ENCODE results near the gene RIMBP2.

Gene RIMBP2

GRCh38 chr12:130374083-130374482 is 342.0 kb downstream of the RIMBP2 start:
- no peak for DNase-seq (ENCODE audit: low read depth in 2 of 2)

DNA sequence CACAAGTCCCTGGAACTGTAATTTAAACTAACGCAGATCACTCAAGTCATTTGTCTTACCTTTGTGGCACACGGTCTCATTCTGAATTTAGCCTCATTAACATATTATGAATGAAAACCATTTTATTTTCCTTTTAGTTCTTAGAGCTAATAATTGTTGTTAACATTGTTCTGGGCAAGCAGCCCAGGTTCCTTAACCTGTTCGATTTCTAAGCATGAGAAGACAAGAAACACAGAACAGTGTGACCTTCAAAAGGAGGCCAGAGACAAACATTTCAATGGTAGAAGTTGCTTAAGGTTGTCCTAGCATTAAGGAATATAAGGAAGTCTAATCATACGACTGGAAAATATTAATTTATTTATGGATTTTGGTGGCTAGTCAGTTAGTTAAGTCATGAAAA is 343.2 kb downstream of the RIMBP2 start:
- DNase-seq (ENCODE audit: low read depth in 2 of 2) = no peak

- no peak for DNase-seq (ENCODE audit: low read depth in 2 of 2)
These were observed 344.8 kb downstream of the RIMBP2 start for GRCh38 chr12:130371296-130371695.

GRCh38 chr12:130369816-130370215 is 346.3 kb downstream of the RIMBP2 start:
- DNase-seq (ENCODE audit: low read depth in 2 of 2) = no peak

DNA sequence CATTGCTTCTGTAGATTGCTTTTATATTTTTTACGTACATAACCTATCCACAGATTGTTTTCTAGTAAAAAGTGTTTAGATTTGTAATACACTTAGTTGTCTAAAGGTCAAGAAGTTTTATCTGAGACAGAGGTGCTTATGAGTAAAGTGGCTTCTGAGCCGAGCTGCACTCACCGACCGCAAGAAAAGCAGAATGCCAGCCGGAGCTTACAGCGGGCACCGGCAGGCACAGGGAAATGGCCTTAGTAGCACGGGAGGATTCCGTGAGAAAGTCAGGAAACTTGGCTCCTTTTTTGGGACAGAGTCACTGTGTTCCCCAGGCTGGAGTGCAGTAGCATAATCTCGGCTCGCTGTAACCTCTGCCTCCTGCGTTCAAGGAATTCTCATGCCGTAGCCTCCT is 348.6 kb downstream of the RIMBP2 start:
- no peak for DNase-seq (ENCODE audit: low read depth in 2 of 2)

GRCh38 chr12:130367003-130367402 is 349.1 kb downstream of the RIMBP2 start:
- no peak for DNase-seq (ENCODE audit: low read depth in 2 of 2)

- DNase-seq (ENCODE audit: low read depth in 2 of 2) = no peak
These were observed 349.9 kb downstream of the RIMBP2 start for GRCh38 chr12:130366159-130366558.

- DNase-seq (ENCODE audit: low read depth in 2 of 2) = no peak
These were observed 351.5 kb downstream of the RIMBP2 start for GRCh38 chr12:130364578-130364977.

DNA sequence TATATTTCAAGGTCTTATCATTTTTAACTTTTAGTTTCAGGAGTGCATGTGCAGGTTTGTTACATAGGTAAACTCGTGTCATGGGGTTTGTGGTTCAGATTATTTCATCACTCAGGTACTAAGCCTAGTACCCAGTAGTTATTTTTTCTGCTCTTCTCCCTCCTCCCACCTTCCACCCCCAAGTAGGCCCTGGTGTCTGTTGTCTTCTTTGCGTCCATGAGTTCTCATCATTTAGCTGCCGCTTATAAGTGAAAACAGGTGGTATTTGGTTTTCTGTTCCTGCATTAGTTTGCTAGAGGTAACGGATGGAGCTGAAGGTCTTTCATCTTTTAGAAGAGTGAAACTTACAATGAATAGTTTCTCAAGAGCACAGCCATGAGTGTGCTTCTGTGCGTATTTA is 354.0 kb downstream of the RIMBP2 start:
- DNase-seq (ENCODE audit: low read depth in 2 of 2) = no peak

DNA sequence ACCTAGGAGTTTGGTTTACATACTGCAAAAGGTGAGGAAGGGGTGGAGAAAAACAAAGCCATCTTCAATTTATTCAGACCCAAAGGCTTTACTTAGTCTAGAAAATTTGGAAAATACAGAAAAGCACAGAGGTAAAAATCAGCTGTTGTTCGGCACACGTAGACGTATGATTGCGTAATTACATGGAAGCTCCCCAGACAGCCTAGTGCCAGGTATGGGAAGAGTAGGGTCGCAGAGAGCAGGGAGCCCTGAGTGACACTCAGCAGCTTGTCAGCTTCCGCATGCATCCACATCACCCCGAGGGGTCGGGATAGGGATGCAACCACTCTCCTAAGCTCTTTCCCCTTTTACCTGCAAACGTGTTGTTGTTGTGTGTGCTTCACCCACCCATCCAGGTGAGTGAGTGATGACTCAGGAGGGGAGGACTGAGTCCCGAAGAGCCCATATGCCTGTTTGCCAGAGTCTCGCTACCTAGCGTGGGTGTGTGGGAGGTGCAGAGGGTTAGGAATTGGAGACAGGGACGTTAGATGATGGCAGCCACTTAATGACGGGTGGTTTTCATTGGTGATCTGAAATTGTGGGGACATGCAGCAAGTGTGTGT is 358.3 kb downstream of the RIMBP2 start:
- no peak for DNase-seq (ENCODE audit: low read depth in 2 of 2)

GRCh38 chr12:130357241-130357640 is 358.9 kb downstream of the RIMBP2 start:
- DNase-seq (ENCODE audit: low read depth in 2 of 2) = no peak

GRCh38 chr12:130356222-130356621 is 359.9 kb downstream of the RIMBP2 start:
- DNase-seq (ENCODE audit: low read depth in 2 of 2) = no peak

DNA sequence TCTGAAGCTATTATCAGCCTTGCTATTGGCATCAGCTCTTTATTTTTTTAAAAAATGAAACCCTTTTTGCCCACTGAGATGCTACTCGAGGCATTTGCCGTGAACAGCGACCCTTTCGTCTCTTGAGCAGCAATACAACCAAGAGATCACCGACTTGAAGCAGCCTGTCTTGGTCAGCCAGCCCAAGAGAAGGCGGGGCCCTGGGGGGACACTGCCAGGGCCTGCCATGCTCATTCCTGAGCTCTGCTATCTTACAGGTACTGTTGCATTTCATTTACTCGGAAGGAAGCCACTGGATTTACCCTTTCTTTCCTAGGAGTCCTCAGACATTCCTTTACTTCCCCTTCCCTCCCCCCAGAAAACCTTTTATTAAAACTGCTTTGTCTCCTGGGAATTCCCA is 361.7 kb downstream of the RIMBP2 start:
- DNase-seq (ENCODE audit: low read depth in 2 of 2) = no peak

DNA sequence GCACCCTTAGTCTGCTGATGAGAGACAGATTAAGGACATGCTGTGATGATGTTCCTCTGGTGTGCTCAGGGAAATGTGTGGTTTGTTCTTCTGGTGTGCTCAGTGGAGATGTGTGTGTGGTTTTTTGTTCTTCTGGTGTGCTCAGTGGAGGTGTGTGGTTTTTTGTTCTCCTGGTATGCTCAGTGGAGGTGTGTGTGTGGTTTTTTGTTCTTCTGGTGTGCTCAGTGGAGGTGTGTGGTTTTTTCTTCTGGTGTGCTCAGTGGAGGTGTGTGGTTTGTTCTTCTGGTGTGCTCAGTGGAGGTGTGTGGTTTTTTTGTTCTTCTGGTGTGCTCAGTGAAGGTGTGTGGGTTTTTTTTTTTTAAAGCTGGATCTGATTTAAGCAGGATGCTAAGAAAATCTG is 363.0 kb downstream of the RIMBP2 start:
- no peak for DNase-seq (ENCODE audit: low read depth in 2 of 2)

- no peak for DNase-seq (ENCODE audit: low read depth in 2 of 2)
These were observed 364.8 kb downstream of the RIMBP2 start for GRCh38 chr12:130351326-130351725.

DNA sequence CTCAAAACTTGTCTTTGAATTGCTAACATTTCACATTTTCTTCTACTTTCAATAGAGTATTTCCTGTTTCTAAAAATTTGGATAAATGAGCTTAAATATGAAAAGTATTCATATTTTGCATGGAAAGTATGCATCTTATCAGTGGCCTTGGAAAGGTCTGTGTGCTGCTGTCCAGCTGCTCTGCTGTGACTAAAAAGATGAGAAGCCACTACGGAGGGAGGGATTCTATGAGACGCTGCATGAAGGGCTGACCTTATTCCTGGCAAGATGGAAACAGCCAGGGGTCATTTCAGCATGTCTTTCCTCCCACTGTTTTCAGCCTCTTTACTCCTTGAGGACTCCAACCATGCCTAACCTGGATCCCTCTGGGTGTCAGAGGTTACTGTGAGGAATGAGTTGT is 365.4 kb downstream of the RIMBP2 start:
- DNase-seq (ENCODE audit: low read depth in 2 of 2) = no peak

DNA sequence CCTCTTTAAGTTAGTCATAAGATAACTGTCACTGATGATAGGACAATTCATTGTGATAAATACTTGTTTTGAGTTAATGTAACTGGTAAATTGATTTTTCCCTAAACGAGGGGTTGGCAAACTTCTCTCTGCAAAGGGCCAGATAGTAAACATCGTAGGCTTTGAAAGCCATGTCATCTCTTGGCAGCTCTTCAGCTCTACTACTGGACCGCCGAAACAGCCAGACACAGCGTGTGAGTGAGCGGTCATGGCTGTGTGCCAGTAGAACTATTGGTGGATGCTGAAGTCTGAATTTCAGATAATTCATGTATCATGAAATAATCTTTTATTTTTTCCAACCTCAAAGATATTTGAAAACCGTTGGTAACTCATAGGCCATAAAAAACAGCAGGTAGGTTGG is 368.5 kb downstream of the RIMBP2 start:
- DNase-seq (ENCODE audit: low read depth in 2 of 2) = no peak
